ENCODE measurements around the gene SMARCB1.

SMARCB1 gene

GRCh38 chr22:23760056-23760455 is 26.7 kb upstream of the SMARCB1 start:
- no peak for FAIRE-seq

GRCh38 chr22:23762842-23763578 is 23.8 kb upstream of the SMARCB1 start, which contains the start of gene C22orf15:
Gene C22orf15 (plus strand): TSS chr22:23762990. CDS start chr22:23763307, 317 bp downstream.
- no peak for FAIRE-seq

More at GRCh38 chr22:23760056-23760455, 26.7 kb upstream of the SMARCB1 start:
- no peak for DNase-seq (ENCODE audit: extremely low spot score, insufficient read length, low read depth)

DNA sequence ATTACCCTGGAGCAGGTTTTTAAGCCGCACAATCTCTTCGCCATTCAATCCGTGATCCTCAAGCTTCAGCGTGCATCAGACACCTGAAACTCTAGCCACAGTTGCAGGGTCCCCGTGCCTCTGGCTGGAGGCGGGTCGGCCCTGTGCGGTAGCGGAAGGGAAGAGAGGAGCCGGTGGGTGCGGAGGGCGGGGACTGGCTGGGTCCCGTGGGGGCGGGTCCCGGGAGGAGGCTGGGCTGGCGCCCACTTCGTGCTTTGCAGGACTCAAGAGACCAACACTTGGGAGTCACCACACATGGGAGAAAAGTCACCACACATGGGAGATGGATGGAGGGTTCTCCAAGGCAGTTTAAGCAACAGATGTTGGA is 23.2 kb upstream of the SMARCB1 start:
- FAIRE-seq: no peak
- DNase-seq (ENCODE audit: extremely low spot score, insufficient read length, low read depth): no peak

More at GRCh38 chr22:23762842-23763578, 23.8 kb upstream of the SMARCB1 start, which contains the start of gene C22orf15:
- no peak for DNase-seq (ENCODE audit: extremely low spot score, insufficient read length, low read depth)

GRCh38 chr22:23763954-23764353 is 22.8 kb upstream of the SMARCB1 start:
- DNase-seq (ENCODE audit: extremely low spot score, insufficient read length, low read depth) (no peak), FAIRE-seq (no peak)

- no peak for DNase-seq (ENCODE audit: extremely low spot score, insufficient read length, low read depth)
Measured at GRCh38 chr22:23764899-23765881, 21.6 kb upstream of the SMARCB1 start.

DNA sequence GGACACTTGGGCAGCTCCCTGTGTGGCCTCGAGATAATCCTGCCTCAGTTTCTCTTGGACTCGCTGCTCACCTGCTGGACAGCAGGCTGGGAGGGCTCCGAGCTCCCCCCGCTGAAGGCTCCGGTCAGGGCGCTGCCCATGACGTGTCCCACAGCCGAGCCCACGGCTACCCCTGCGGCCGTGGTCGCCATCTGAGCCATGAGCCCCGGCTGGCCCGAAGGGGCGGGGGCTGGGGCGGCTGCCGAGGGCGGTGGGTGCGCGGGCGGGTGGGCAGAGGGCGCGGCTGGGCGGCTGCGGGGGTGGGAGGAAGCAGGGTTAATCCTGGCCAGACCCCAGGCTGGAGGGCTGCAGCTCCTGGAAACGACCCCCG is 19.5 kb upstream of the SMARCB1 start:
- FAIRE-seq (no peak), DNase-seq (ENCODE audit: extremely low spot score, insufficient read length, low read depth) (no peak)

More at GRCh38 chr22:23764899-23765881, 21.6 kb upstream of the SMARCB1 start:
- FAIRE-seq: no peak

DNA sequence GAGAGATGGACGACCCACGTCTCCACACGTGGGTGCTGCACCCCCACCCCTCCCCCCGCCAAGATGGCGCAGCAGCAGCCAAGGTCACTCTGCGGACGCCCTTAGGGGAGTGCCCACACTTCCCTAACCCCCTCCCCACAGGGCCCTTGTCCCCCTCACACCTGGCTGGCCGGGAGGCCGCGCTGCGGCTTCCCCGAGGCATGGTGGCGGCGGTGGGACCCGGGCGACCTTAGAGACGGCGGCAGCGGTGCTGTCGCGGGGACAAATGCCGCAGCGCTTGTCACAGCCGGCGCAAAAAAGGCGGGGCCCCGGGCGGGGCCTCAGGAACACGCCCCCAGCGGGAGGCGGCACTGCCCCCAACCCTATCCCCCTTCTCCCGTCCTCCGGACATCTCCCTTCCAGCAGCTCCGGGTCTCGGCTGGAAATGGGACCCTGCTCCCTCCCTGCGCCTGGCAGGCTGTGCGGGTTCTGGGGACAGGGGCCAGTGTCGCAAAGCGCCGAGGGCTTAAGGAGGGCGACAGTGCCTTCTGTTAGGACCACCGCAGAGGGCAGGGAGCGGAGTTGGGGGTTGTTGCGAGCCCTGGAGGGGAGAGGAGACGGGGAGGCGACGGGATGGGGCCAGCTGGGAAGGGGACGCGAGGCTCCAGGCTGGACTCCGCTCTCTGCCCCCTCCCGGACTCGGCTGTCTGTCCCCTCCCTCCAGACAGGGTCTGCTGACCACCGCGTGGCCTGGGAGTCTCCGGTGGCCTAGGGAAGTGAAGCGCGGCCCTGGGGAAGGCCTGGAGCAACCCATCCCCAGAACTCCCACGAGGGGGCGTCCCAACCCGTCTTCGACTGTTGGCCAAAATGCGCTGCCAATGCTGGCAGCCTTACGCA is 18.9 kb upstream of the SMARCB1 start, which contains the start of gene CHCHD10:
CHCHD10 (minus strand) TSS at position 300 of the 876 bp plus-strand sequence; CDS start at position 202, 98 bp downstream.
- DNase-seq (ENCODE audit: extremely low spot score, insufficient read length, low read depth) (peak; percentile 68), FAIRE-seq (peak; percentile 61)

DNA sequence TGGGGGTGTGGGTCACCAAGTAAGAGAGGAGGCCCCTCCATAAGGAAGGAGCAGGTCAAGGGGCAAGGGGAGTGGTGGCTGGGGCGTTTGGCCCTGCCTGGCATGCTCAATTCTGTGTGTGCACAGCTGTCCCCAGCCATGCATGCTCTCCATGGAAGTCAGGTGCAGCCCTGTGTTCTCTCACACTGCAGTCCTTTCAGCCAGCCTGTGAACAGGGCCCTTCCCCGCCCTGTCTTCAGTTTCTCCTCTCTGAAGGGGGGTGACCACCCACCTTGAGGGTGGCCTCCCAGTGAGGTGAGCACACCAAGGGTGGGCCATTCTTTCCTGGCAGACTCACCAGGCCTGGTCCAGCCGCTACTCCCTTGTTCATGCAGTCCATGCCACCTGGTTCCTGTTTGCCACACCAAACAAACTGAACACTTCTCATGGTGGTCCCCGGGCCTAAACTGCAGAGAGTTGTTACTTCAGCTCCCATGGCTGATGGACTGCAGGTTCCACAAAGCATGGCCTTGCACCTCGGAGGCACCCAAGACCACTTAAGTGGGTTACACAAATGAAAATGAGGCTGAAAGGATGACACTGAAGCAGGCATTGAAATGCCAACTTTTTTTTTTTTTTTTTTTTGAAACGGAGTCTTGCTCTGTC is 17.3 kb upstream of the SMARCB1 start:
- FAIRE-seq: no peak

DNA sequence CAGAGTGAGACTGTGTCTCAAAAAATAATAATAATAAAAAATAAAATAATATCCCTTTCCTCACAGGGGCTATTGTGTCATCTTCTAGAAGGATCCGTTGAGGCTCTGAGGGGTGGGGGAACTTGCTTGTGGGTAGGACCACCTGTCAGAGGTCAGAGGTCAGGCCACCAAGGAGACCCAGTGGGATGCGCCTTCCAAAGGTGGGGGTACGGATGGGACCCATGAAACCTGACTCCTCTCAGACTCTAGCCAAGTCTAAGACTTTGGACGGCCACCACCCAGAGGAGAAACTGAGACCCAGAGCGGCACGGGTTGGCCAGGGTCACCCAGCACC is 14.5 kb upstream of the SMARCB1 start:
- no peak for FAIRE-seq
- DNase-seq (ENCODE audit: extremely low spot score, insufficient read length, low read depth): no peak

More for the DNA sequence above, 17.3 kb upstream of the SMARCB1 start:
- DNase-seq (ENCODE audit: extremely low spot score, insufficient read length, low read depth): no peak

- DNase-seq (ENCODE audit: extremely low spot score, insufficient read length, low read depth) (no peak), FAIRE-seq (no peak)
Measured at GRCh38 chr22:23772649-23773473, 13.9 kb upstream of the SMARCB1 start, which contains the start of gene MMP11. Gene MMP11 (plus strand): TSS chr22:23772849. CDS start chr22:23772871, 22 bp downstream.

DNA sequence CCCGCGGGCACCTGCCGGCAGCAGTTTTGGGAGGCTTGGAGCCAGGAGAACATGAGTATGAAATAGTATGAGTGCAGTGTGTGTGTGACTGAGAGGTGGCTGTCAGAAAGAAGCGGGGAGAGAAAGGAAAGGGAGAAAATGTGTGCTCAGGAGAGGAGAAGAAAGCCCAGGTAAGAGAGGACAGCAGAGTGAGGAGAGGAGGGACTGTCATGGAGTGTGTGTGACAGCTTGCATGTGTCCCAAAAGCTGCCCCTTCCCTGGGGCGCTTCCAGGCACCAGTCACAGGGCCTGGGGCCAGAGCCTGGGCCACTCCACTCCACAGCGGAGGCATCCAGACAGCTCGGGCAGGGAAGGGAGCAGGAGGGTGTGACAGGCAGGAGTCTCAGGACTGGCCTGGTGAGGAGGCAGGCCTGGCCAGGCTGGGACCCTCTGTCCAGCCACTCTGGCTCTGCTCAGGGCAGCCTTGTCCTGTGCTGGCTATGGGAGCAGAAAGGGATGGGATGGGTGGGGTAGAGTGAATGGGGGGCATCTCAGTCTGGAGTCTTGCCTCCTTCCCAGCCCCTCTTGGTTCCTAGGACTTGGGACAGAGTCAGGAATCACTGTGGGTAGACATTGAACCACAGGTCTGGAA is 13.2 kb upstream of the SMARCB1 start:
- FAIRE-seq: no peak

DNA sequence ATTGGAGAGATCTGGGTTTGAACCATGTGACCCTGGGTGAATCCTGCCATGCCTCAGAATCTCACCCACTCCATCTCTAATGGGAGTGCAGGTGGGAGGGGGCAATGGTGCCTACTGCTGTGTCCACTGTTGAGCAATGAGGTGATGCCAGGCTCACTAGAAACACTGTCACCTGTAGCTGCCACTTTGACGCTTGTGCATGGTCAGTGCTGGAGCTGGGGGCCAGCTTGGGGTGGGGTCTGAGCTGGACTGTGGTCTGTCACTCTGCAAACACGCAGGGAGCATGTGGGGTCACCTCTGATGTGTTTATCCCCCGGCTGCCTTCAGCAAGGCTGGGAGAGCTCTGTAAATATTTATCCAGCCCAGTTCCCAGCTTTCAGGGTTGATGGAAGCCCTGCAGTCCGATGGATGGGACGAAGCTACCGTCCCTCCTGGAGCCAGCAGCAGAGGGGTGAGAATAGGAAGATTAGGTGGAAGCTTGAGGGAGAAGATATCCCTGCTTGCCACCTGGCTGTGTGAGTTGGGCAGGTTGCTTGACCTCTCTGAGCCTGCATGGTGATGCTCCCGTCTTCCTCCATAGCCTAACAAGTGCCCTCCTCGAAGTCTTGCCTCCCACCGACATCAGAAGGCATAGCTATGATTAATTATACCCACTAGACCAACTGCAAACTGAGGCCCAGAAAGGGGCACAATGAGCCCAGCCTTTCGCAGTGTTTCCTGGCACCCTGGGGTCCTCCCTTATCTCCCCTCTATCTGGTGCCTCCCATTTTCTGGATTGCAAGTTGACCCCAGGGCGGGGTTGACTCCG is 12.4 kb upstream of the SMARCB1 start:
- FAIRE-seq (no peak), DNase-seq (ENCODE audit: extremely low spot score, insufficient read length, low read depth) (no peak)

More for the DNA sequence above, 13.2 kb upstream of the SMARCB1 start:
- DNase-seq (ENCODE audit: extremely low spot score, insufficient read length, low read depth): no peak

- no peak for DNase-seq (ENCODE audit: extremely low spot score, insufficient read length, low read depth)
- no peak for FAIRE-seq
Measured at GRCh38 chr22:23774922-23775436, 11.8 kb upstream of the SMARCB1 start.

- no peak for DNase-seq (ENCODE audit: extremely low spot score, insufficient read length, low read depth)
- FAIRE-seq: no peak
Measured at GRCh38 chr22:23775779-23776375, 10.9 kb upstream of the SMARCB1 start.

- no peak for FAIRE-seq
Measured at GRCh38 chr22:23777776-23778576, 8.8 kb upstream of the SMARCB1 start.

GRCh38 chr22:23778577-23778900 is 8.2 kb upstream of the SMARCB1 start:
- no peak for DNase-seq (ENCODE audit: extremely low spot score, insufficient read length, low read depth)
- no peak for FAIRE-seq

More at GRCh38 chr22:23777776-23778576, 8.8 kb upstream of the SMARCB1 start:
- no peak for DNase-seq (ENCODE audit: extremely low spot score, insufficient read length, low read depth)

All from GM18507 (cell line).